ENCODE results near the gene THUMPD2. TPM values are rescaled to one million over a fixed set of nuclear protein-coding genes. Genes with fewer than 3 reads are reported as not detected.
"Not testable (repeated sequence)": the region's sequence is repeated elsewhere in the genome, so short reads cannot be mapped to it uniquely, and the experiment has no call there.

Gene THUMPD2
- total RNA-seq, 1 donor from 2014 or later = 10.0 TPM

- Histone ChIP-seq H3K4me3 (no peak overlapping the region), H3K27ac (no peak overlapping the region), H3K9me3 (peaks cover 21% of the 10 kb centered on the region), H3K27me3 (ENCODE audit: low read depth) (no peaks in the 10 kb centered on the region), H3K4me1 (no peaks in the 10 kb centered on the region), H3K36me3 (no peaks in the 10 kb centered on the region)
- intact Hi-C loops (cut with DNase I) = no loop called here
- TF ChIP-seq CTCF (IDR thresholded peaks at IDR 0.05) = no peak
- no peak for ATAC-seq
- DNase-seq = no peak
Measured at GRCh38 chr2:39803839-39804238, 24.8 kb upstream of the THUMPD2 start.

- no peak for TF ChIP-seq CTCF (IDR thresholded peaks at IDR 0.05)
- ATAC-seq = no peak
- Histone ChIP-seq H3K9me3 (peaks cover 20% of the 10 kb centered on the region), H3K36me3 (no peaks in the 10 kb centered on the region), H3K27ac (no peak overlapping the region), H3K4me1 (no peaks in the 10 kb centered on the region), H3K27me3 (ENCODE audit: low read depth) (no peaks in the 10 kb centered on the region), H3K4me3 (no peak overlapping the region)
- intact Hi-C loops (cut with DNase I) = no loop called here
- DNase-seq = no peak
Measured at GRCh38 chr2:39800752-39801151, 21.7 kb upstream of the THUMPD2 start.

- no peak for TF ChIP-seq CTCF (IDR thresholded peaks at IDR 0.05)
- H3K9me3 ChIP-seq = no peaks in the 10 kb centered on the region
- H3K4me1 ChIP-seq = no peaks in the 10 kb centered on the region
- no peak overlapping the region for H3K4me3 ChIP-seq
- DNase-seq (no peak), ATAC-seq (no peak)
- intact Hi-C loops (cut with DNase I) = no loop called here
- H3K36me3 ChIP-seq = no peaks in the 10 kb centered on the region
- no peak overlapping the region for H3K27ac ChIP-seq
- H3K27me3 ChIP-seq (ENCODE audit: low read depth) = no peaks in the 10 kb centered on the region
Measured at GRCh38 chr2:39796134-39796533, 17.1 kb upstream of the THUMPD2 start.

GRCh38 chr2:39790216-39790818 is 11.3 kb upstream of the THUMPD2 start:
- DNase-seq; H3K27me3 ChIP-seq (ENCODE audit: low read depth); intact Hi-C loops (cut with DNase I); H3K27ac ChIP-seq; ATAC-seq; H3K36me3 ChIP-seq; H3K4me3 ChIP-seq; H3K9me3 ChIP-seq; H3K4me1 ChIP-seq: not testable (repeated sequence)

GRCh38 chr2:39787950-39788349 is 8.9 kb upstream of the THUMPD2 start:
- ATAC-seq = no peak
- H3K4me1 ChIP-seq = no peaks in the 10 kb centered on the region
- no peaks in the 10 kb centered on the region for H3K9me3 ChIP-seq
- DNase-seq = no peak
- no peak overlapping the region for H3K4me3 ChIP-seq
- intact Hi-C loops (cut with DNase I) = no loop called here
- no peak overlapping the region for H3K27ac ChIP-seq
- H3K36me3 ChIP-seq = no peaks in the 10 kb centered on the region
- H3K27me3 ChIP-seq (ENCODE audit: low read depth) = no peaks in the 10 kb centered on the region
- TF ChIP-seq CTCF (IDR thresholded peaks at IDR 0.05) = no peak

GRCh38 chr2:39786761-39787522 is 7.9 kb upstream of the THUMPD2 start:
- ATAC-seq = no peak
- Histone ChIP-seq H3K4me1 (no peaks in the 10 kb centered on the region), H3K4me3 (no peak overlapping the region), H3K27me3 (ENCODE audit: low read depth) (no peaks in the 10 kb centered on the region), H3K9me3 (no peaks in the 10 kb centered on the region), H3K27ac (no peak overlapping the region), H3K36me3 (no peaks in the 10 kb centered on the region)
- intact Hi-C loops (cut with DNase I) = no loop called here
- no peak for TF ChIP-seq CTCF (IDR thresholded peaks at IDR 0.05)
- no peak for DNase-seq

Data from lower lobe of right lung (tissue), 2 donors.